MM.1S (cell line): Measurements from ENCODE around the gene DNAJB6.

Source experiments
- DNase-seq: peaks from one replicate; pipeline ENCODE4 v3.0.0-alpha.2; 2015
- H2AFZ ChIP-seq: fragments of 300-600 bp; sonication (generic); 2 replicates; pipeline ENCODE4 v1.6.0; 2016; ENCODE audit warnings: antibody characterized with exemption, low read length
- H3F3A ChIP-seq: fragments of 300-600 bp; sonication (generic); 2 replicates; pipeline ENCODE4 v1.6.1; 2016; ENCODE audit warnings: mild to moderate bottlenecking, antibody characterized with exemption, low read length, moderate library complexity, mixed read lengths; ENCODE audit not compliant: insufficient read depth
- H3K27ac ChIP-seq: fragments of 300-600 bp; sonication (generic); 2 replicates; pipeline ENCODE4 v1.5.1; 2016; ENCODE audit warnings: mild to moderate bottlenecking, low read length
- H3K27me3 ChIP-seq: fragments of 300-600 bp; sonication (generic); replicated peaks from 2 replicates; pipeline ENCODE4 v1.6.0; 2016; ENCODE audit warnings: low read length; ENCODE audit not compliant: insufficient read depth
- H3K36me3 ChIP-seq: fragments of 300-600 bp; sonication (generic); replicated peaks from 2 replicates; pipeline ENCODE4 v1.6.1; 2016; ENCODE audit warnings: mild to moderate bottlenecking, low read length, mixed read lengths; ENCODE audit not compliant: insufficient read depth
- H3K4me1 ChIP-seq: fragments of 300-600 bp; sonication (generic); 2 replicates; pipeline ENCODE4 v1.6.1; 2016; ENCODE audit warnings: low read length, mixed read lengths
- H3K4me2 ChIP-seq: fragments of 300-600 bp; sonication (generic); 2 replicates; pipeline ENCODE4 v1.6.0; 2016; ENCODE audit warnings: low read depth, low read length
- H3K4me3 ChIP-seq: fragments of 300-600 bp; sonication (generic); 2 replicates; pipeline ENCODE4 v1.5.1; 2016; ENCODE audit warnings: low read length, mixed read lengths
- H3K79me2 ChIP-seq: fragments of 300-600 bp; sonication (generic); 2 replicates; pipeline ENCODE4 v1.6.1; 2016; ENCODE audit warnings: mixed run types, low read length, mixed read lengths
- H3K9ac ChIP-seq: fragments of 300-600 bp; sonication (generic); 2 replicates; pipeline ENCODE4 v1.6.1; 2016; ENCODE audit warnings: low read length, mixed read lengths
- H3K9me2 ChIP-seq: fragments of 300-600 bp; sonication (generic); replicated peaks from 2 replicates; pipeline ENCODE4 v1.6.1; 2016; ENCODE audit warnings: mild to moderate bottlenecking, low read length, mixed read lengths; ENCODE audit not compliant: insufficient read depth
- H3K9me3 ChIP-seq: fragments of 300-600 bp; sonication (generic); replicated peaks from 2 replicates; pipeline ENCODE4 v1.6.1; 2016; ENCODE audit warnings: mild to moderate bottlenecking, low read length, mixed read lengths; ENCODE audit not compliant: insufficient read depth
- H4K20me1 ChIP-seq: fragments of 300-600 bp; sonication (generic); 2 replicates; pipeline ENCODE4 v1.6.1; 2016; ENCODE audit warnings: mild to moderate bottlenecking, low read length, moderate library complexity, mixed read lengths; ENCODE audit not compliant: insufficient read depth
- CTCF ChIP-seq: fragments of 300-600 bp; sonication (generic); IDR thresholded peaks from 2 replicates; pipeline ENCODE4 v1.5.1; 2016; ENCODE audit warnings: antibody characterized with exemption, low read length, mixed read lengths
- EZH2 ChIP-seq: fragments of 300-600 bp; sonication (generic); optimal IDR thresholded peaks from 2 replicates; pipeline ENCODE3; 2017; ENCODE audit warnings: low read depth, mild to moderate bottlenecking, antibody characterized with exemption, low read length, mixed read lengths
- EZH2phosphoT487 ChIP-seq: fragments of 300-600 bp; sonication (generic); IDR thresholded peaks from 2 replicates; pipeline ENCODE4 v1.6.1; 2018; ENCODE audit warnings: antibody characterized with exemption, low read length

Gene DNAJB6

GRCh38 chr7:157405501-157405900, 68.7 kb downstream of the DNAJB6 start:
- Histone ChIP-seq H3F3A (no peaks in the 10 kb centered on the region), H3K79me2 (no peaks in the 10 kb centered on the region), H3K9ac (no peak overlapping the region), H3K4me1 (no peaks in the 10 kb centered on the region), H3K4me2 (no peak overlapping the region), H3K36me3 (no peaks in the 10 kb centered on the region), H3K9me3 (no peaks in the 10 kb centered on the region), H3K9me2 (no peaks in the 10 kb centered on the region), H3K27ac (no peak overlapping the region), H4K20me1 (no peaks in the 10 kb centered on the region), H3K4me3 (no peak overlapping the region), H3K27me3 (no peaks in the 10 kb centered on the region), H2AFZ (no peak overlapping the region)
- no peak for DNase-seq
- TF ChIP-seq CTCF (no peak), EZH2 (no peak), EZH2phosphoT487 (no peak)

GRCh38 chr7:157405914-157406810, 69.4 kb downstream of the DNAJB6 start:
- Histone ChIP-seq H2AFZ (no peak overlapping the region), H4K20me1 (no peaks in the 10 kb centered on the region), H3K9ac (no peak overlapping the region), H3K4me1 (no peaks in the 10 kb centered on the region), H3F3A (no peaks in the 10 kb centered on the region), H3K79me2 (no peaks in the 10 kb centered on the region), H3K27ac (no peak overlapping the region), H3K4me3 (no peak overlapping the region), H3K9me2 (no peaks in the 10 kb centered on the region), H3K9me3 (no peaks in the 10 kb centered on the region), H3K4me2 (no peak overlapping the region), H3K36me3 (no peaks in the 10 kb centered on the region), H3K27me3 (no peaks in the 10 kb centered on the region)
- DNase-seq: no peak
- TF ChIP-seq EZH2: no peak
- no peak for TF ChIP-seq EZH2phosphoT487
- TF ChIP-seq CTCF: no peak

DNA sequence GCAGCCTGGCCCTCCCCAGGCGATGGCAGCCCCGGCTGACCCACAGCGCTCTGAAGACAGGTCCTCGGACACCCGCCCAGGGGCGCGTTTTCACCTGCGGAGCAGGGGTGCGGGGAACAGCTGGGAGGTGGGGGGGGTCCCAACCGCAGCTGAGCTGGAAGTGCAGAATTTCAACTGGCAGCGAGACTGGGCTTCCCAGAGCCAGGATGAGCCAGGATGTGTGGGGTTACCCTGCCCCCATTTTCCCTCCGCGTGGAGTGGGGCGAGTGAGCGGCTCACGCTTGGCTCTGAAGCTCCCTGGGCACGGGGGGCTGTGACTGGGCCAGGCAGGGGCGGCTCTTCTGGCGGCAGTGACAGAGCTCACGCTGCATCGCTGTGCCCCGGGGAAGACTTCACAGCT, 70.2 kb downstream of the DNAJB6 start:
- Histone ChIP-seq H3K4me1 (no peaks in the 10 kb centered on the region), H3K9me3 (no peaks in the 10 kb centered on the region), H3K36me3 (no peaks in the 10 kb centered on the region), H4K20me1 (no peaks in the 10 kb centered on the region), H3F3A (no peaks in the 10 kb centered on the region), H3K4me2 (no peak overlapping the region), H3K79me2 (no peaks in the 10 kb centered on the region), H3K27me3 (no peaks in the 10 kb centered on the region), H3K27ac (no peak overlapping the region), H2AFZ (no peak overlapping the region), H3K9ac (no peak overlapping the region), H3K4me3 (no peak overlapping the region), H3K9me2 (no peaks in the 10 kb centered on the region)
- TF ChIP-seq CTCF: no peak
- TF ChIP-seq EZH2: no peak
- no peak for TF ChIP-seq EZH2phosphoT487
- no peak for DNase-seq
